ENCODE results near the gene HIGD2B.

GRCh38 chr15:72732516-72732915 lies 46.5 kb upstream of the HIGD2B start:
- TF ChIP-seq CTCF (IDR thresholded peaks at IDR 0.05; ENCODE audit: low read depth, low read length, poor library complexity, severe bottlenecking) (no peak), EZH2phosphoT487 (IDR thresholded peaks at IDR 0.05; ENCODE audit: borderline replicate concordance, low read length) (no peak)

Measured in DOHH2 (cell line).